Prostate gland (tissue), 2 donors: Measurements from ENCODE around the gene TULP3. TPM values are rescaled to one million over a fixed set of nuclear protein-coding genes. Genes with fewer than 3 reads are reported as not detected.

ENCODE experiments used
- DNase-seq: peaks from one replicate; pipeline ENCODE4 v3.0.0-alpha.2; 2019; ENCODE audit warnings: low spot score
- H3K27ac ChIP-seq, 2 donors: fragments of 200-600 bp; sonication (generic); 2 replicates each; pipeline ENCODE4 v1.5.1; 2017 to 2019
- H3K27me3 ChIP-seq: fragments of 200-600 bp; sonication (generic); replicated peaks from 2 replicates; pipeline ENCODE4 v1.5.1; 2019; ENCODE audit not compliant: insufficient read depth
- H3K36me3 ChIP-seq, 2 donors: fragments of 200-600 bp; sonication (generic); 1 replicate in 1 of 2; 2 replicates in 1 of 2; pipeline versions ENCODE4 v1.5.1 to v1.8.1; 2017 to 2019
- H3K4me1 ChIP-seq: fragments of 200-600 bp; sonication (generic); replicated peaks from 2 replicates; pipeline ENCODE4 v1.5.1; 2019
- H3K4me3 ChIP-seq, 2 donors: fragments of 200-600 bp; sonication (generic); 2 replicates each; pipeline ENCODE4 v1.5.1; 2017 to 2019
- H3K9me3 ChIP-seq: fragments of 200-600 bp; sonication (generic); 2 replicates; pipeline ENCODE4 v1.5.1; 2017
- CTCF ChIP-seq, 4 experiments: fragments of 200-600 bp in 2 of 4; fragments of 450-650 bp in 2 of 4; sonication (generic) in 2 of 4; IDR thresholded peaks; 1 replicate in 3 of 4; 2 replicates in 1 of 4; pipeline ENCODE4 v1.5.1; 2016 to 2019; ENCODE audit warnings: antibody characterized with exemption in 4 of 4, mild to moderate bottlenecking in 2 of 4, moderate library complexity in 2 of 4
- POLR2A ChIP-seq: fragments of 450-650 bp; IDR thresholded peaks from one replicate; pipeline ENCODE4 v1.6.1; 2016; ENCODE audit warnings: antibody characterized with exemption, mild to moderate bottlenecking
- POLR2AphosphoS5 ChIP-seq: sonication (generic); formaldehyde crosslinking; IDR thresholded peaks from one replicate; pipeline ENCODE4 v1.6.1; 2017; ENCODE audit warnings: antibody characterized with exemption
- WGBS: methylation state at CpG from one replicate; pipeline ENCODE4 v1.1.5; 2018; 5-methylcytosine and 5-hydroxymethylcytosine counted together
- intact Hi-C: fragments of 100-400 bp; cut with DNase I; formaldehyde crosslinking; loops from one replicate; pipeline ENCODE4 v1.14.2; 2022
- total RNA-seq, 2 donors: library from RNA; depleted of rRNA; stranded (reverse); fragments of >200 nt; gene quantifications; one replicate each; pipeline ENCODE4 v1.1.0, GENCODE V29; 2016

The TULP3 gene
- 10 to 100 TPM; 15.2 to 22.2 TPM for total RNA-seq

- H3K36me3 ChIP-seq = no peaks in the 10 kb centered on the region
- H3K4me1 ChIP-seq = no peaks in the 10 kb centered on the region
- intact Hi-C loops = no loop called here
- peak within 1 kb of the TSS; percentile 91 to 95 for H3K27ac ChIP-seq
- TF ChIP-seq POLR2A (peak; percentile 93), CTCF (IDR thresholded peaks at IDR 0.05) (no peak), POLR2AphosphoS5 (peak; percentile 98)
- no peaks in the 10 kb centered on the region for H3K27me3 ChIP-seq
- DNase-seq = peak; percentile 99
- peak within 1 kb of the TSS; percentile 60 to 79 for H3K4me3 ChIP-seq
- under 1% methylated on average over 61 of the region's 83 CpGs for WGBS
- no peaks in the 10 kb centered on the region for H3K9me3 ChIP-seq
Observed at GRCh38 chr12:2890388-2891239, at the start of gene TULP3. Gene TULP3, plus strand, starts transcription at chr12:2890891. Its CDS starts 57 bp downstream, at chr12:2890948.

GRCh38 chr12:2841056-2841650 is 49.5 kb upstream of the TULP3 start:
- Histone ChIP-seq H3K27ac (no peak overlapping the region), H3K36me3 (no peaks in the 10 kb centered on the region), H3K9me3 (no peaks in the 10 kb centered on the region), H3K27me3 (no peaks in the 10 kb centered on the region), H3K4me1 (no peaks in the 10 kb centered on the region), H3K4me3 (no peak overlapping the region)
- WGBS = 52% methylated on average over 9 of the region's 9 CpGs
- TF ChIP-seq POLR2AphosphoS5 = no peak
- TF ChIP-seq POLR2A = no peak
- no peak for TF ChIP-seq CTCF (IDR thresholded peaks at IDR 0.05)
- no peak for DNase-seq
- intact Hi-C loops = no loop called here

- no peak overlapping the region for H3K4me3 ChIP-seq
- no peaks in the 10 kb centered on the region for H3K36me3 ChIP-seq
- TF ChIP-seq POLR2A (no peak), CTCF (IDR thresholded peaks at IDR 0.05) (no peak), POLR2AphosphoS5 (no peak)
- no peaks in the 10 kb centered on the region for H3K9me3 ChIP-seq
- no peaks in the 10 kb centered on the region for H3K27me3 ChIP-seq
- 84% methylated on average over 5 of the region's 5 CpGs for WGBS
- H3K27ac ChIP-seq = no peak overlapping the region
- no peak for DNase-seq
- no peaks in the 10 kb centered on the region for H3K4me1 ChIP-seq
- intact Hi-C loops = no loop called here
Observed at GRCh38 chr12:2842948-2843347, 47.7 kb upstream of the TULP3 start.

GRCh38 chr12:2844786-2845185 is 45.9 kb upstream of the TULP3 start:
- Histone ChIP-seq H3K4me1 (no peaks in the 10 kb centered on the region), H3K4me3 (no peak overlapping the region), H3K9me3 (no peaks in the 10 kb centered on the region), H3K27me3 (no peaks in the 10 kb centered on the region), H3K27ac (no peak overlapping the region), H3K36me3 (no peaks in the 10 kb centered on the region)
- no peak for DNase-seq
- 71% methylated on average over 9 of the region's 9 CpGs for WGBS
- no peak for TF ChIP-seq POLR2AphosphoS5
- TF ChIP-seq CTCF (IDR thresholded peaks at IDR 0.05) = no peak
- TF ChIP-seq POLR2A = no peak
- intact Hi-C loops = no loop called here

GRCh38 chr12:2845280-2845679 is 45.4 kb upstream of the TULP3 start:
- no peak overlapping the region for H3K27ac ChIP-seq
- intact Hi-C loops = no loop called here
- H3K36me3 ChIP-seq = no peaks in the 10 kb centered on the region
- H3K9me3 ChIP-seq = no peaks in the 10 kb centered on the region
- TF ChIP-seq POLR2A (no peak), POLR2AphosphoS5 (no peak), CTCF (IDR thresholded peaks at IDR 0.05) (no peak)
- H3K4me1 ChIP-seq = no peaks in the 10 kb centered on the region
- H3K4me3 ChIP-seq = no peak overlapping the region
- DNase-seq = no peak
- H3K27me3 ChIP-seq = no peaks in the 10 kb centered on the region
- 34% methylated on average over 6 of the region's 6 CpGs for WGBS
